OCI-LY7 (cell line): ENCODE data around the gene ACTN2.

Experiments used
- EZH2phosphoT487 ChIP-seq: fragments of 200-600 bp; sonication (generic); IDR thresholded peaks from 2 replicates; pipeline ENCODE4 v1.6.1; 2018; ENCODE audit warnings: low read depth, borderline replicate concordance, mild to moderate bottlenecking, mixed run types, antibody characterized with exemption, low read length, moderate library complexity, mixed read lengths
- TF ChIP-seq, protein P1 (sequence below): fragments of 200-600 bp; sonication (generic); conservative IDR thresholded peaks from 2 replicates; pipeline ENCODE4 v1.5.1; 2014; ENCODE audit warnings: mild to moderate bottlenecking, antibody characterized with exemption, low read length, moderate library complexity, mixed read lengths

DNA sequence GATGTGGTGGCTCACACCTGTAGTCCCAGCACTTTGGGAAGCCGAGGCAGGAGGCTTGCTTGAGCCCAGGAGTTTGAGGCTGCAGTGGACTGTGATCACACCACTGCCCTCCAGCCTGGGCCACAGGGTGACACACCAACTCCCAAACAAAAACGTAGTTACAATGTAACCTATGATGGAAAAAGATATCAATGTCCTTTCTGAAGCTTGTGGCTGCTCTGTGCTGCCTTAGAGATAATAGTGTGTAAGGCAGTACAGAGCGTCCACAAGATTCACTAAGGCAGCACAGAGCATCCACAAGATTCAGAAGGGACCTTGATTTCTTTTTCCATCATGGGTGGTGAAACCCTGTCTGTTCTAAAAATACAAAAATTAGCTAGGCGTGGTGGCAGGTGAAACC, 42.5 kb downstream of the ACTN2 start:
- TF ChIP-seq, protein P1, sequence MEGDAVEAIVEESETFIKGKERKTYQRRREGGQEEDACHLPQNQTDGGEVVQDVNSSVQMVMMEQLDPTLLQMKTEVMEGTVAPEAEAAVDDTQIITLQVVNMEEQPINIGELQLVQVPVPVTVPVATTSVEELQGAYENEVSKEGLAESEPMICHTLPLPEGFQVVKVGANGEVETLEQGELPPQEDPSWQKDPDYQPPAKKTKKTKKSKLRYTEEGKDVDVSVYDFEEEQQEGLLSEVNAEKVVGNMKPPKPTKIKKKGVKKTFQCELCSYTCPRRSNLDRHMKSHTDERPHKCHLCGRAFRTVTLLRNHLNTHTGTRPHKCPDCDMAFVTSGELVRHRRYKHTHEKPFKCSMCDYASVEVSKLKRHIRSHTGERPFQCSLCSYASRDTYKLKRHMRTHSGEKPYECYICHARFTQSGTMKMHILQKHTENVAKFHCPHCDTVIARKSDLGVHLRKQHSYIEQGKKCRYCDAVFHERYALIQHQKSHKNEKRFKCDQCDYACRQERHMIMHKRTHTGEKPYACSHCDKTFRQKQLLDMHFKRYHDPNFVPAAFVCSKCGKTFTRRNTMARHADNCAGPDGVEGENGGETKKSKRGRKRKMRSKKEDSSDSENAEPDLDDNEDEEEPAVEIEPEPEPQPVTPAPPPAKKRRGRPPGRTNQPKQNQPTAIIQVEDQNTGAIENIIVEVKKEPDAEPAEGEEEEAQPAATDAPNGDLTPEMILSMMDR, result no peak
- TF ChIP-seq EZH2phosphoT487, result no peak
